Upper lobe of left lung (tissue), 4 donors: ENCODE measurements around the gene C16orf95.

Experiments used
- POLR2A ChIP-seq, 4 donors: fragments of 450-650 bp; IDR thresholded peaks; one replicate each; pipeline ENCODE4 v1.5.1; 2016 to 2017; ENCODE audit warnings: antibody characterized with exemption in 4 of 4, mild to moderate bottlenecking in 2 of 4
- POLR2AphosphoS5 ChIP-seq, 2 donors: sonication (generic); formaldehyde crosslinking; IDR thresholded peaks; one replicate each; pipeline ENCODE4 v1.5.1; 2017; ENCODE audit warnings: antibody characterized with exemption in 2 of 2
- TF ChIP-seq, protein P1 (sequence below), 6 experiments: fragments of 450-650 bp in 4 of 6; fragments of 200-600 bp in 2 of 6; sonication (generic) in 2 of 6; IDR thresholded peaks; one replicate each; pipeline ENCODE4 v1.5.1; 2016 to 2019; ENCODE audit warnings: antibody characterized with exemption in 6 of 6

DNA sequence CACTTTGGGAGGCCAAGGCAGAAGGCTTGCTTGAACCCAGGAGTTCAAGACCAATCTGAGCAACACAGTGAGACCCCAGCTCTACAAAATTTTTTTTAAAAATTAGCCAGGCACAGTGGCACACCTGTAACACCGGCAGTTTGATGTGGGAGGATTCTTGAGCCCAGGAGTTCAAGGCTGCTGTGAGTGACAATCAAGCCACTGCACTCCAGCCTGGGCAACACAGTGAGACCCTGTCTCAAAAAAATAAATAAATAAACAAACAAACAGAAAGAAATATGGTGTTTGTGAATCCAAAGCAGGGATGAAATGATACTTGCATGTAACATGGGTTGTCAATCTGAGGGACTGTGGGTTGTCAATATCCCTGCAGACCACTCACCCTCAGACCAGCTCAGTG lies 49.7 kb upstream of the C16orf95 start:
- TF ChIP-seq, protein P1, sequence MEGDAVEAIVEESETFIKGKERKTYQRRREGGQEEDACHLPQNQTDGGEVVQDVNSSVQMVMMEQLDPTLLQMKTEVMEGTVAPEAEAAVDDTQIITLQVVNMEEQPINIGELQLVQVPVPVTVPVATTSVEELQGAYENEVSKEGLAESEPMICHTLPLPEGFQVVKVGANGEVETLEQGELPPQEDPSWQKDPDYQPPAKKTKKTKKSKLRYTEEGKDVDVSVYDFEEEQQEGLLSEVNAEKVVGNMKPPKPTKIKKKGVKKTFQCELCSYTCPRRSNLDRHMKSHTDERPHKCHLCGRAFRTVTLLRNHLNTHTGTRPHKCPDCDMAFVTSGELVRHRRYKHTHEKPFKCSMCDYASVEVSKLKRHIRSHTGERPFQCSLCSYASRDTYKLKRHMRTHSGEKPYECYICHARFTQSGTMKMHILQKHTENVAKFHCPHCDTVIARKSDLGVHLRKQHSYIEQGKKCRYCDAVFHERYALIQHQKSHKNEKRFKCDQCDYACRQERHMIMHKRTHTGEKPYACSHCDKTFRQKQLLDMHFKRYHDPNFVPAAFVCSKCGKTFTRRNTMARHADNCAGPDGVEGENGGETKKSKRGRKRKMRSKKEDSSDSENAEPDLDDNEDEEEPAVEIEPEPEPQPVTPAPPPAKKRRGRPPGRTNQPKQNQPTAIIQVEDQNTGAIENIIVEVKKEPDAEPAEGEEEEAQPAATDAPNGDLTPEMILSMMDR (IDR thresholded peaks at IDR 0.05), result no peak
- TF ChIP-seq POLR2AphosphoS5 (IDR thresholded peaks at IDR 0.05), result no peak
- no peak for TF ChIP-seq POLR2A (IDR thresholded peaks at IDR 0.05)
